K562 (cell line): ENCODE results near the gene FUT6. TPM values are rescaled to one million over a fixed set of nuclear protein-coding genes. Genes with fewer than 3 reads are reported as not detected.
A peak's percentile ranks its signal among the peaks of the same experiment; 100 is the strongest.

ENCODE experiments used
- ATAC-seq: fragments of 200-7000 bp; cut with Tn5 transposase; 3 replicates; pipeline ENCODE4 v1.9.1; 2020; ENCODE audit warnings: moderate library complexity
- BruUV-seq: library from RNA; stranded (reverse); fragments of 400-500 nt; replicated peaks from 2 replicates; lab custom pipeline; 2021; lab: Mats Ljungman, UMichigan
- CTCF ChIA-PET: fragments of 300-600 bp; formaldehyde crosslinking; extraction: SDS; loops from one replicate; lab custom pipeline; 2021; ENCODE audit warnings: low intra/inter-chr PET ratio; lab: Yijun Ruan, JAX
- POLR2A ChIA-PET: fragments of 300-600, 350-650 bp; sonication (Branson Sonifier 250); formaldehyde crosslinking; extraction: SDS; loops from one replicate; lab custom pipeline; 2021; ENCODE audit warnings: antibody characterized with exemption, inconsistent platforms; lab: Yijun Ruan, JAX
- DNase-seq, 4 experiments: peaks; one replicate each; pipeline versions ENCODE4 v3.0.0 to v3.0.0-alpha.2; 2011 to 2018; ENCODE audit warnings: low spot score in 3 of 4, mixed read lengths in 3 of 4; ENCODE audit errors: extremely low read depth in 1 of 4
- FAIRE-seq: peaks from 2 replicates; lab custom pipeline; 2011; peaks lifted over from hg19 to GRCh38; lab: Jason Lieb, UNC
- H2AFZ ChIP-seq: 2 replicates; pipeline ENCODE4 v1.6.0; 2011; ENCODE audit warnings: low read depth, low read length, control low read depth, inconsistent platforms
- H3K27ac ChIP-seq: fragments of 200-600 bp; 3 replicates; pipeline ENCODE4 v1.8.0; 2011; ENCODE audit warnings: low read depth, mild to moderate bottlenecking, control low read depth, inconsistent platforms, low read length, moderate library complexity, mixed read lengths; ENCODE audit errors: extremely low read depth
- H3K27me3 ChIP-seq, 2 experiments: fragments of 300-600 bp in 1 of 2; 2 replicates in 1 of 2; 3 replicates in 1 of 2; pipeline versions ENCODE4 v1.6.0 to v1.8.0; 2011; ENCODE audit warnings: inconsistent platforms in 2 of 2, low read length in 2 of 2, mild to moderate bottlenecking in 1 of 2, mixed read lengths in 1 of 2, moderate library complexity in 1 of 2; ENCODE audit not compliant: control insufficient read depth in 2 of 2, insufficient read depth in 2 of 2
- H3K36me3 ChIP-seq: fragments of 300-600 bp; 3 replicates; pipeline ENCODE4 v1.8.0; 2011; ENCODE audit warnings: mild to moderate bottlenecking, low read length, inconsistent platforms; ENCODE audit not compliant: control insufficient read depth, insufficient read depth
- H3K4me1 ChIP-seq, 2 experiments: fragments of 200-600 bp in 1 of 2; replicated peaks in 1 of 2; 2 replicates in 1 of 2; 3 replicates in 1 of 2; pipeline versions ENCODE4 v1.5.1 to v1.8.0; 2011; ENCODE audit warnings: inconsistent platforms in 2 of 2, low read length in 2 of 2, mild to moderate bottlenecking in 1 of 2, mixed read lengths in 1 of 2, moderate library complexity in 1 of 2; ENCODE audit not compliant: control insufficient read depth in 2 of 2, insufficient read depth in 2 of 2
- H3K4me2 ChIP-seq: 2 replicates; pipeline ENCODE4 v1.6.1; 2011; ENCODE audit warnings: low read length, control low read depth, inconsistent platforms, mixed read lengths; ENCODE audit not compliant: insufficient read depth
- H3K4me3 ChIP-seq: fragments of 200-600 bp; sonication (generic), shearing (Covaris generic); 2 replicates; pipeline ENCODE4 v1.5.1; 2016; ENCODE audit warnings: control low read depth, inconsistent platforms
- H3K79me2 ChIP-seq: fragments of 200-600 bp; 3 replicates; pipeline ENCODE4 v1.8.0; 2011; ENCODE audit warnings: low read length, inconsistent platforms; ENCODE audit not compliant: control insufficient read depth, insufficient read depth
- H3K9ac ChIP-seq, 2 experiments: 2 replicates each; pipeline versions ENCODE4 v1.6.0 to v1.6.1; 2011; ENCODE audit warnings: low read depth in 2 of 2, low read length in 2 of 2, control low read depth in 1 of 2, inconsistent platforms in 1 of 2, mild to moderate bottlenecking in 1 of 2, mixed read lengths in 1 of 2; ENCODE audit not compliant: insufficient read depth in 1 of 2
- H3K9me1 ChIP-seq: one replicate; pipeline ENCODE4 v1.6.0; 2011; ENCODE audit warnings: inconsistent platforms, mild to moderate bottlenecking, low read length, moderate library complexity; ENCODE audit not compliant: control insufficient read depth, insufficient read depth
- H3K9me3 ChIP-seq: replicated peaks from 2 replicates; pipeline ENCODE4 v1.5.1; 2011; ENCODE audit warnings: low read depth, low read length, inconsistent platforms; ENCODE audit not compliant: control insufficient read depth, insufficient read depth
- H4K20me1 ChIP-seq: replicated peaks from 2 replicates; pipeline ENCODE4 v1.6.1; 2011; ENCODE audit warnings: low read length, inconsistent platforms, mixed read lengths; ENCODE audit not compliant: control insufficient read depth, insufficient read depth
- BHLHE40 ChIP-seq: IDR thresholded peaks from 2 replicates; pipeline ENCODE4 v1.6.1; 2011; ENCODE audit warnings: low read length, improper control_type of control experiment
- FIP1L1 ChIP-seq: fragments of 200-400 bp; formaldehyde crosslinking; IDR thresholded peaks from 2 replicates; pipeline ENCODE4 v1.6.1; 2018; ENCODE audit warnings: mild to moderate bottlenecking, low read depth, low read length; ENCODE audit not compliant: poor library complexity, severe bottlenecking
- MECOM ChIP-seq: fragments of 250-450 bp; sonication (Bioruptor Pico); IDR thresholded peaks from 2 replicates; pipeline ENCODE4 v1.8.0; 2022; ENCODE audit warnings: inconsistent platforms
- MYNN ChIP-seq, 2 experiments: sonication (generic); formaldehyde crosslinking in 1 of 2; IDR thresholded peaks; 2 replicates each; pipeline versions ENCODE4 v1.5.0 to v1.6.1; 2016 to 2020; ENCODE audit warnings: antibody characterized with exemption in 1 of 2, missing genetic modification reagents in 1 of 2
- NFIX ChIP-seq: fragments of 250-450 bp; sonication (Bioruptor Pico); IDR thresholded peaks from 2 replicates; pipeline ENCODE4 v1.4.0; 2020; ENCODE audit warnings: low read depth, mild to moderate bottlenecking, moderate library complexity
- POLR2G ChIP-seq: fragments of 200-400 bp; formaldehyde crosslinking; IDR thresholded peaks from 2 replicates; pipeline ENCODE4 v1.6.1; 2017; ENCODE audit warnings: low read depth, mild to moderate bottlenecking, antibody characterized with exemption, low read length, moderate library complexity
- RBFOX2 ChIP-seq: fragments of 200-400 bp; formaldehyde crosslinking; IDR thresholded peaks from 2 replicates; pipeline ENCODE4 v1.6.1; 2017; ENCODE audit warnings: low read depth, mild to moderate bottlenecking, low read length, moderate library complexity
- SMARCE1 ChIP-seq: fragments of 450-650 bp; IDR thresholded peaks from 2 replicates; pipeline ENCODE4 v1.7.1; 2016; ENCODE audit warnings: mild to moderate bottlenecking
- ZKSCAN1 ChIP-seq: fragments of 150-350 bp; IDR thresholded peaks from 2 replicates; pipeline ENCODE4 v1.6.1; 2016; ENCODE audit warnings: low read depth, low read length
- ZNF239 ChIP-seq: fragments of 250-450 bp; sonication (Bioruptor Pico); IDR thresholded peaks from 2 replicates; pipeline ENCODE4 v1.4.0; 2020; ENCODE audit warnings: mild to moderate bottlenecking
- ZNF263 ChIP-seq: sonication (generic); formaldehyde crosslinking; IDR thresholded peaks from 2 replicates; pipeline ENCODE4 v1.8.0; 2022; ENCODE audit warnings: mild to moderate bottlenecking, missing genetic modification reagents, borderline replicate concordance
- WGBS: fragments of 100-300 bp; shearing (Covaris generic); methylation state at CpG from one replicate; pipeline ENCODE4 v1.1.6; 2016; ENCODE audit warnings: low coverage, mixed read lengths; ENCODE audit not compliant: insufficient coverage; ENCODE audit errors: missing lambda C conversion rate; 5-methylcytosine and 5-hydroxymethylcytosine counted together
- in situ Hi-C: fragments of 300-500 bp; cut with MboI; formaldehyde crosslinking; loops from 4 replicates; pipeline ENCODE4 v1.15.0; 2018; ENCODE audit warnings: inconsistent platforms, mixed read lengths
- intact Hi-C: fragments of 100-400 bp; cut with micrococcal nuclease; formaldehyde crosslinking; loops from 2 replicates; pipeline ENCODE4 v1.14.2; 2022
- polyA plus RNA-seq, 8 experiments: library from polyadenylated mRNA; depleted of rRNA in 4 of 8; stranded (reverse) in 5 of 8; unstranded in 3 of 8; fragments of >200 nt; fragmentation: Nextera tagmentation in 2 of 8; fragmentation: Illumina TruSeq in 1 of 8; extraction: Ambion mirVana in 2 of 8; extraction: Trizol in 1 of 8; gene quantifications; 2 replicates each; pipeline versions ENCODE4 v1.2.1 to v1.2.3, GENCODE V29; 2011 to 2014; ENCODE audit warnings: inconsistent platforms in 1 of 8, missing spikeins in 1 of 8
- total RNA-seq, 7 experiments: library from RNA; depleted of rRNA in 6 of 7; stranded (reverse); fragments of >200 nt in 6 of 7; fragmentation: Illumina TruSeq in 2 of 7; extraction: Trizol in 2 of 7; gene quantifications; 2 replicates each; pipeline versions ENCODE4 v1.2.1 to v1.2.3, GENCODE V29; 2011 to 2021; ENCODE audit warnings: low replicate concordance in 1 of 7

FUT6 gene
- total and polyA plus RNA-seq, 9 of the 15 experiments (the other 6 are each of a cell fraction or from before 2014, with no cell fraction given) = 0.04 TPM; not detected in 8

DNA sequence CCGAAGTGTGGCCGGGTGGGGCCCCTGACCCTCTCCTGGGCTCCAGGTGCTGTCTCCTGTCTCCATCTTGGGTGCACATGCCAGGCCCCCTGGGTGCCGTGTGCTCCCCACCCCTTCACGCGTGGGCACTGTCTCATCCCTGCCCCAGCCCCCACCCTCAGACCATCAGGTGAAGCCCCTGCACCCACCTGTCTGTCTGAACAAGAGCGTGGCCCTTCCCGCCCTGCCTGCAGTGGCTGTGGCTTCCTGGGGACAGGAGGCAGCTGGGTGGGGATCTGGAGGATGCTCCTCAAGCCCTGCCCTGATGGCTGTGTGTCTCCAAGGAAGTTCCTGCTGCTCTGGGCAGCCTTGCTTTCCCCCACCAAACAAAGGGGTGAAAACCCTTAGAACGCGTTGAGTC is 57.2 kb downstream of the FUT6 start:
- H4K20me1 ChIP-seq = 0 out of 2 replicates have a peak, but pooled peaks cover 4% of the 10 kb centered on the region
- H3K4me1 ChIP-seq = peaks cover 0 to 35% of the 10 kb centered on the region in 2 experiments; a peak in 2 of 5 replicates
- BruUV-seq = no TSS peak
- H3K27me3 ChIP-seq = peaks cover 0 to 3% of the 10 kb centered on the region in 2 experiments; a peak in 1 of 5 replicates
- no peak for FAIRE-seq
- peaks cover 40% of the 10 kb centered on the region for H3K36me3 ChIP-seq
- no peaks in the 10 kb centered on the region for H3K79me2 ChIP-seq
- no peak overlapping the region for H2AFZ ChIP-seq
- H3K9me1 ChIP-seq = no peaks in the 10 kb centered on the region
- 88% methylated on average over 5 of the region's 9 CpGs for WGBS
- ATAC-seq = peak; percentile 23
- in situ Hi-C loops (no loop called here), intact Hi-C loops (no loop called here)
- H3K9me3 ChIP-seq = no peaks in the 10 kb centered on the region
- POLR2A ChIA-PET = interaction anchor here (0.7 to 1.1 kb wide), 2 partner anchors 9 to 23 kb away, joined by 3 read pairs; partner anchors contain the start of gene DUS3L
- TF ChIP-seq ZNF239 (CRISPR knock-in tag) (no peak), POLR2G (peak; percentile 64), NFIX (CRISPR knock-in tag) (no peak), MYNN (IDR thresholded peaks at IDR 0.05) (peak; percentile 12; the same call in 1 of the 2 replicates), MYNN (CRISPR knock-in tag; IDR thresholded peaks at IDR 0.05) (no peak), ZKSCAN1 (no peak), MECOM (CRISPR knock-in tag) (no peak), FIP1L1 (peak; percentile 15), ZNF263 (CRISPR knock-in tag) (no peak), BHLHE40 (no peak), SMARCE1 (no peak), RBFOX2 (peak; percentile 48; the same call in 1 of the 2 replicates)
- no peak overlapping the region for H3K4me2 ChIP-seq
- no peak overlapping the region for H3K27ac ChIP-seq
- H3K9ac ChIP-seq = no peak overlapping the region
- no peak overlapping the region for H3K4me3 ChIP-seq
- DNase-seq = peak in 1 of 4 experiments; percentile 11
- CTCF ChIA-PET = no interaction called here
